ENCODE data around the gene PRRX2. TPM values are rescaled to one million over a fixed set of nuclear protein-coding genes. Genes with fewer than 3 reads are reported as not detected.
A peak's percentile ranks its signal among the peaks of the same experiment; 100 is the strongest.

The PRRX2 gene
- total and polyA plus RNA-seq, 3 donors from 2014 or later = 14.6 to 19.1 (median 15.3) TPM

DNA sequence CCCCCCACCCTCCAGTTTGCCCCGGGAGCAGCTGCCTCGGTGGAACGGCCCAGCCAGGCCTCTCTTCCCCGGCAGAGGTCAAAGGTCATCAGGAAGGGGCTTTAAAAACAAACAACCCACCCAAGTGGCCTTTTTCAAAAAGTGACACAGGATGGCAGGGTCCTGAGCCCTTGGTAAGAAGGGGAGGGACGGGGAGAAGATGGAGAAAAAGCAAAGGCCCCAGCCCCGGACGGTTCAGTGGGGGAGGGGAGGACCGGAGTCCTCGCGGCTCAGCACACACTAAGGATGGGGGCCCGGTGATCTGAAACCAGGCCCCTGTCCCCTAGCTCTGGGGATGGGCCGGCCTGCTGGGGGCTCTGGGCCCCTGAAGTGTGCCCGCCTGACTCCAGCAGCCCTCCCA is 1.1 kb downstream of the PRRX2 start:
- H3K9me3 ChIP-seq = no peaks in the 10 kb centered on the region
- no peaks in the 10 kb centered on the region for H3K27me3 ChIP-seq
- intact Hi-C loops (cut with DNase I; ENCODE audit: low total_unique reads) = no loop called here
- TF ChIP-seq, protein P1, sequence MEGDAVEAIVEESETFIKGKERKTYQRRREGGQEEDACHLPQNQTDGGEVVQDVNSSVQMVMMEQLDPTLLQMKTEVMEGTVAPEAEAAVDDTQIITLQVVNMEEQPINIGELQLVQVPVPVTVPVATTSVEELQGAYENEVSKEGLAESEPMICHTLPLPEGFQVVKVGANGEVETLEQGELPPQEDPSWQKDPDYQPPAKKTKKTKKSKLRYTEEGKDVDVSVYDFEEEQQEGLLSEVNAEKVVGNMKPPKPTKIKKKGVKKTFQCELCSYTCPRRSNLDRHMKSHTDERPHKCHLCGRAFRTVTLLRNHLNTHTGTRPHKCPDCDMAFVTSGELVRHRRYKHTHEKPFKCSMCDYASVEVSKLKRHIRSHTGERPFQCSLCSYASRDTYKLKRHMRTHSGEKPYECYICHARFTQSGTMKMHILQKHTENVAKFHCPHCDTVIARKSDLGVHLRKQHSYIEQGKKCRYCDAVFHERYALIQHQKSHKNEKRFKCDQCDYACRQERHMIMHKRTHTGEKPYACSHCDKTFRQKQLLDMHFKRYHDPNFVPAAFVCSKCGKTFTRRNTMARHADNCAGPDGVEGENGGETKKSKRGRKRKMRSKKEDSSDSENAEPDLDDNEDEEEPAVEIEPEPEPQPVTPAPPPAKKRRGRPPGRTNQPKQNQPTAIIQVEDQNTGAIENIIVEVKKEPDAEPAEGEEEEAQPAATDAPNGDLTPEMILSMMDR (IDR thresholded peaks at IDR 0.05) = no peak
- no peak for TF ChIP-seq POLR2A (IDR thresholded peaks at IDR 0.05)
- no peak overlapping the region for H3K27ac ChIP-seq
- H3K4me3 ChIP-seq = peak overlapping the region; percentile 43 to 53
- H3K4me1 ChIP-seq = no peaks in the 10 kb centered on the region
- no peaks in the 10 kb centered on the region for H3K36me3 ChIP-seq (ENCODE audit: low read depth, missing control alignments)
- WGBS, 2 donors = 23 to 24% methylated on average over 11 to 13 of the region's 13 CpGs
- DNase-seq = no peak

DNA sequence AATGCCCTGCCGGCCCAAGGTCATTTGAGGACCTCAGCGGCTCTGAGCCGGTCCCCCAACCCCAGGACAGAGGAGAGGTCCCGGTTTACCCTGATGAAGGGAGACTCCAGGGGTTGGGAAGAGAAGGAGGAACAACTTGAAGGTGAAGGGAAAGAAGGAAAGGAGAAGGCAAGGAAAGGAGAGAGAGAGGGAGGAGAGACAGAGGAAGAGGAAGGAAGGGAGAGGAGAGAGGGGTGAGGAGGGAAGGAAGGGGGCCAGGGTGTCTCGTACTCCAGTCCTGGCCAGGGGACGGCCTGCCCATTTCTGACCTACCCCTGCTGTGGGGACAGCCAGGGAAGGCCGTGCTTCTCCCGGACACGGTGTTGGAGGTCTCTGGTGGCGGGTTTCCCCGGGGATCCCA is 1.9 kb downstream of the PRRX2 start:
- H3K4me1 ChIP-seq = no peaks in the 10 kb centered on the region
- no peaks in the 10 kb centered on the region for H3K9me3 ChIP-seq
- intact Hi-C loops (cut with DNase I; ENCODE audit: low total_unique reads) = no loop called here
- H3K4me3 ChIP-seq = no peak overlapping the region
- no peak overlapping the region for H3K27ac ChIP-seq
- H3K27me3 ChIP-seq = no peaks in the 10 kb centered on the region
- H3K36me3 ChIP-seq (ENCODE audit: low read depth, missing control alignments) = no peaks in the 10 kb centered on the region
- 65 to 88% methylated on average over 10 to 11 of the region's 11 CpGs for WGBS, 2 donors
- DNase-seq = no peak
- TF ChIP-seq, protein P1 (IDR thresholded peaks at IDR 0.05) = no peak
- TF ChIP-seq POLR2A (IDR thresholded peaks at IDR 0.05) = no peak

DNA sequence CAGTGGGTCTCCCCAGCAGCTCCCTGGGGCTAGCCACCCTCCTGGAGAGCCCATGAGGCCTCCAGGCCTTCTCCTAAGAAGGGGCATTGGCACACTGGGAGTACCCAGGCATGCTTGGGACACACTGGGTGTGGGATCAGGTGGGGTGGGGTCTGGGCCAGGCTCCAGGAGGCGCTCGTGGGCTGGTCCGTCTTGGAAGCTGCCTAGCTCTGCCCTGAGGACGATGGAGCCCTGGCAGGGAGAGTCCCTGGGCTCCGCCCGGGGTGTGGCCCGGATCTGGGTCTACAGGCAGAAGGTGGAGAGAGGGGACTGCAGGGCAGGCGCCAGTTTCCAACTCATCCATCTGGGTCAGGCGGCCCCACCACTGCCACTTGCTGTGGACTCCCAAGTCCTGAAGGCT is 2.4 kb downstream of the PRRX2 start:
- Histone ChIP-seq H3K9me3 (no peaks in the 10 kb centered on the region), H3K36me3 (ENCODE audit: low read depth, missing control alignments) (no peaks in the 10 kb centered on the region), H3K4me1 (no peaks in the 10 kb centered on the region), H3K27me3 (no peaks in the 10 kb centered on the region), H3K4me3 (no peak overlapping the region), H3K27ac (no peak overlapping the region)
- TF ChIP-seq, protein P1 (IDR thresholded peaks at IDR 0.05) = no peak
- no peak for TF ChIP-seq POLR2A (IDR thresholded peaks at IDR 0.05)
- WGBS, 2 donors = 97% methylated on average over 6 of the region's 9 CpGs; no CpG with 5 or more reads in 1 of the 2 donors
- DNase-seq = no peak
- intact Hi-C loops (cut with DNase I; ENCODE audit: low total_unique reads) = no loop called here

DNA sequence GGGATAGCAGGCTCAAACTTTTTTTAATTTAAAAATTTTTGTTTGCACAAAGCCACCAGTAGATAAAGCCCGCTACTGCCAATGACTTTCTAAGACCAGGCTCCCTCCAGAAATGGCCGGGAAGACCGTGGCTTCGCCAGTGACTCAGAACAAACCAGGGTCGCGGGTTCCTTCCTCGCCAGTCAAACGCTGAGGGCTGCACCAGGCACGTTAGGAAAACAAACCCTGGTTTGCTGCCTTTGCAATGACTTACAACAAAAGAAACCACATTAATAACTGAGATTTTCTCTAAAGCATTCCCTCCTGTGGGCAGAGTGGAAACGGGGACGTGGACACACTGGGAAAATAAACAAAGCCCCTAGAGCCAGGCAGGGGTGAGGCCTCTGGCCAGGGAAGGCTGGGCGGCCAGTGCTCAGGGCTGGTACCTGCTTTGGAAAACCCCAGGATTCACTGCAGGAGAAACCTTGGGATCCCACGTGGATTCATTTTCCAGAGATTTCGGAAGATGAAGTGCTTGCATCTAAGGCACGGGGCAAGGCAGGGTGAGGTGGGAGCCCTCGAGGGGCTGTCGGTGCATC is 3.8 kb downstream of the PRRX2 start:
- WGBS, 2 donors = 81 to 84% methylated on average over 17 of the region's 17 CpGs

More for the DNA sequence above, 3.8 kb downstream of the PRRX2 start:
- Histone ChIP-seq H3K27me3 (no peaks in the 10 kb centered on the region), H3K4me3 (no peak overlapping the region), H3K27ac (no peak overlapping the region), H3K36me3 (ENCODE audit: low read depth, missing control alignments) (no peaks in the 10 kb centered on the region), H3K4me1 (no peaks in the 10 kb centered on the region), H3K9me3 (no peaks in the 10 kb centered on the region)
- DNase-seq = no peak
- TF ChIP-seq POLR2A (IDR thresholded peaks at IDR 0.05) = no peak
- TF ChIP-seq, protein P1 (IDR thresholded peaks at IDR 0.05) = no peak
- intact Hi-C loops (cut with DNase I; ENCODE audit: low total_unique reads) = no loop called here
